Gastrocnemius medialis (tissue), 4 donors: ENCODE results near the gene ADARB2. TPM values are rescaled to one million over a fixed set of nuclear protein-coding genes. Genes with fewer than 3 reads are reported as not detected.

Experiments used
- ATAC-seq, 2 donors: fragments of 150-250 bp; one replicate each; pipeline ENCODE4 v1.9.1; 2016
- DNase-seq, 2 donors: peaks; one replicate each; pipeline ENCODE4 v3.0.0-alpha.2; 2019
- H3K27ac ChIP-seq, 4 donors: fragments of 200-600 bp; sonication (generic); 1 replicate in 1 of 4; 2 replicates in 3 of 4; pipeline ENCODE4 v1.5.1; 2016 to 2018; ENCODE audit warnings: mild to moderate bottlenecking in 2 of 4, moderate library complexity in 1 of 4
- H3K27me3 ChIP-seq, 3 donors: fragments of 200-600 bp; sonication (generic) in 2 of 3; 1 replicate in 1 of 3; 2 replicates in 2 of 3; pipeline versions ENCODE4 v1.5.1 to v1.6.0; 2016 to 2019; ENCODE audit warnings: mild to moderate bottlenecking in 1 of 3, moderate library complexity in 1 of 3
- H3K36me3 ChIP-seq, 2 donors: fragments of 200-600 bp; sonication (generic) in 1 of 2; one replicate each; pipeline ENCODE4 v1.5.1; 2017 to 2018
- H3K4me1 ChIP-seq, 2 donors: fragments of 200-600 bp; sonication (generic) in 1 of 2; one replicate each; pipeline ENCODE4 v1.5.1; 2016 to 2017; ENCODE audit warnings: mild to moderate bottlenecking in 2 of 2
- H3K4me3 ChIP-seq, 4 donors: fragments of 200-600 bp; sonication (generic) in 3 of 4; 1 replicate in 1 of 4; 2 replicates in 3 of 4; pipeline ENCODE4 v1.5.1; 2016 to 2019; ENCODE audit warnings: mild to moderate bottlenecking in 2 of 4
- H3K9me3 ChIP-seq, 3 donors: fragments of 200-600 bp; sonication (generic) in 2 of 3; 1 replicate in 1 of 3; 2 replicates in 2 of 3; pipeline ENCODE4 v1.5.1; 2016 to 2019
- CTCF ChIP-seq, 5 experiments: fragments of 450-650 bp in 3 of 5; fragments of 200-600 bp in 2 of 5; sonication (generic) in 2 of 5; IDR thresholded peaks in 4 of 5; conservative IDR thresholded peaks in 1 of 5; 1 replicate in 4 of 5; 2 replicates in 1 of 5; pipeline ENCODE4 v1.5.1; 2016 to 2019; ENCODE audit warnings: antibody characterized with exemption in 5 of 5, mild to moderate bottlenecking in 3 of 5, moderate library complexity in 3 of 5
- POLR2A ChIP-seq, 2 donors: fragments of 450-650 bp; IDR thresholded peaks; one replicate each; pipeline ENCODE4 v1.6.1; 2017; ENCODE audit warnings: antibody characterized with exemption in 2 of 2, mild to moderate bottlenecking in 2 of 2, moderate library complexity in 2 of 2
- in situ Hi-C, 4 donors: fragments of 200-750 bp; cut with MboI; loops; one replicate each; pipeline versions ENCODE4 v1.15.0 to v1.8.0; 2017; ENCODE audit warnings: low sequenced_read_pairs in 4 of 4
- intact Hi-C: fragments of 100-400 bp; cut with DNase I; formaldehyde crosslinking; loops from one replicate; pipeline ENCODE4 v1.15.1; 2023; ENCODE audit warnings: low total_unique reads
- total RNA-seq, 4 donors: library from RNA; depleted of rRNA; stranded (reverse); fragments of >200 nt; gene quantifications; one replicate each; pipeline versions ENCODE4 v1.1.0 to v1.2.3, GENCODE V29; 2016

The ADARB2 gene
- total RNA-seq, 4 donors from 2014 or later: 0.07 to 0.87 (median 0.10) TPM

- intact Hi-C loops (no loop called here), in situ Hi-C loops (no loop called here)
- Histone ChIP-seq H3K27ac (no peak overlapping the region), H3K27me3 (peaks cover 3 to 13% (median 9%) of the 10 kb centered on the region in 3 donors), H3K36me3 (no peaks in the 10 kb centered on the region), H3K4me3 (no peak overlapping the region), H3K9me3 (no peaks in the 10 kb centered on the region), H3K4me1 (no peaks in the 10 kb centered on the region)
- no peak for DNase-seq
- no peak for ATAC-seq
- TF ChIP-seq CTCF (IDR thresholded peaks at IDR 0.05 in 4 of 5, conservative IDR thresholded peaks at IDR 0.05 in 1 of 5): no peak
- no peak for TF ChIP-seq POLR2A (IDR thresholded peaks at IDR 0.05)
These were observed 359.5 kb downstream of the ADARB2 start for GRCh38 chr10:1377740-1378397.

- TF ChIP-seq CTCF (IDR thresholded peaks at IDR 0.05 in 4 of 5, conservative IDR thresholded peaks at IDR 0.05 in 1 of 5) (no peak), POLR2A (IDR thresholded peaks at IDR 0.05) (no peak)
These were observed 360.1 kb downstream of the ADARB2 start for GRCh38 chr10:1377231-1377630.

GRCh38 chr10:1376384-1376945 lies 360.9 kb downstream of the ADARB2 start:
- Histone ChIP-seq H3K27ac (no peak overlapping the region), H3K27me3 (peaks cover 3 to 13% (median 9%) of the 10 kb centered on the region in 3 donors), H3K4me3 (no peak overlapping the region), H3K9me3 (no peaks in the 10 kb centered on the region), H3K36me3 (no peaks in the 10 kb centered on the region), H3K4me1 (no peaks in the 10 kb centered on the region)
- no peak for TF ChIP-seq POLR2A (IDR thresholded peaks at IDR 0.05)
- no peak for TF ChIP-seq CTCF (IDR thresholded peaks at IDR 0.05 in 4 of 5, conservative IDR thresholded peaks at IDR 0.05 in 1 of 5)
- ATAC-seq (no peak), DNase-seq (no peak)
- in situ Hi-C loops: no loop called here
- intact Hi-C loops: no loop called here

More at GRCh38 chr10:1377231-1377630, 360.1 kb downstream of the ADARB2 start:
- no peak for DNase-seq
- Histone ChIP-seq H3K4me3 (no peak overlapping the region), H3K27ac (no peak overlapping the region), H3K4me1 (no peaks in the 10 kb centered on the region), H3K9me3 (no peaks in the 10 kb centered on the region), H3K36me3 (no peaks in the 10 kb centered on the region), H3K27me3 (peaks cover 3 to 13% (median 9%) of the 10 kb centered on the region in 3 donors)
- intact Hi-C loops (no loop called here), in situ Hi-C loops (no loop called here)
- ATAC-seq: no peak

GRCh38 chr10:1375346-1376170 lies 361.8 kb downstream of the ADARB2 start:
- DNase-seq: no peak
- ATAC-seq: no peak
- H3K27ac ChIP-seq: no peak overlapping the region

More at GRCh38 chr10:1375346-1376170, 361.8 kb downstream of the ADARB2 start:
- intact Hi-C loops: no loop called here
- Histone ChIP-seq H3K27me3 (peaks cover 3 to 13% (median 9%) of the 10 kb centered on the region in 3 donors), H3K36me3 (no peaks in the 10 kb centered on the region), H3K9me3 (no peaks in the 10 kb centered on the region), H3K4me3 (no peak overlapping the region), H3K4me1 (no peaks in the 10 kb centered on the region)
- in situ Hi-C loops: no loop called here
- TF ChIP-seq CTCF (IDR thresholded peaks at IDR 0.05 in 4 of 5, conservative IDR thresholded peaks at IDR 0.05 in 1 of 5): no peak
- no peak for TF ChIP-seq POLR2A (IDR thresholded peaks at IDR 0.05)
